NCI-H446 (cell line): ENCODE measurements around the gene PLOD2.

Experiments
- DNase-seq, 2 experiments: peaks; one replicate each; lab custom pipeline; 2025; lab: John Stamatoyannopoulos, UW

PLOD2 gene

DNA sequence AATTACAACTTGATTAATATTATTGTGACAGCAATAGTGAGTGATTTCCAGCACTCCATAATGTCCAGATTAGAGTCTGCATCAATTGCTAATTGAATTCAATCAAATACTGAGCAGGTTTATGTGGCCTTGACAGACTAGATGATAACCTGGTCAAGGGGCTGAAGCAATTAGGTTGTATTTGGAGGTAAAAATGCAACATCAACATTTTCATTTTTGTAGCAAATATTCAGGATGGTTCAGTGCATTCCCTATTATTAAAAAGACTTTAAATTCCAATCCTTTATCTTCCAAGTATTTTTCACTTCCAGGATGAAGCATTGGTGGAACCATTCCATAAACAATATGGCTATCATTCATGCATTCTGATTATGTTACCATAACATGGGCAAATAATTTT is 120.4 kb downstream of the PLOD2 start:
- DNase-seq, result no peak

DNA sequence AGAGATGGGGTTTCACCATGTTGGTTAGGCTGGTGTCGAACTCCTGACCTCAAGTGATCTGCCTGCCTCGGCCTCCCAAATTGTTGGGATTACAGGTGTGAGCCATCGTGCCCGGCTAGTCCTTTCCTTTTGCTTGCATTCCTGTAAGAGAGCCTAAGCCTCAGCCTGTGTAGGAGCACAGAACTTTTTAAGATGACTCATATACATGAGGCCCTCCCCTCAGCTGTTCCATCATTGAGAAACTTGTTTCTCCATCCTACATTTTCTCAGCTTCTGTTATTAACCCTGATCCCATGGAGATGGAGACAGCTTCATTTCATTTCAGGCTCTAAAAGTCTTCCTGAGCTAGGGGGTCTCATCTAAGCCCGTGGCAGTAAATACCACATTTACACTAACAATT is 123.3 kb downstream of the PLOD2 start:
- no peak for DNase-seq

DNA sequence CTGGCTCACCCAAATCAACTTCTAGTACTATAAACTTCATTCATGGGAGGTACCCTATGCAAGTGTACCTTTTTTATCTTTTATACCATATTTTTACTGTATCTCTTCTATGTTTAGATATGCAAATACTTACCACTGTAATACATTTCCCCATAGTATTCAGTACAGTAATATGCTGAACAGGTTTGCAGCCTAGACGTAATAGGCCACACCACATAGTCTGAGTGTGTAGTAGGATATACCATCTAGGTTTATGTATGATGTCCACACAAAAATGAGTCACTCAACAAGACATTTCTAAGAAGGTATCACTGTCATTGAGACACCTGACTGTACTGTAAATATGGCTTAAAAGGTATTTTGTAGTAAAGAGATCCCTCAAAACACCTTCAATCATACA is 124.7 kb downstream of the PLOD2 start:
- DNase-seq, result no peak

DNA sequence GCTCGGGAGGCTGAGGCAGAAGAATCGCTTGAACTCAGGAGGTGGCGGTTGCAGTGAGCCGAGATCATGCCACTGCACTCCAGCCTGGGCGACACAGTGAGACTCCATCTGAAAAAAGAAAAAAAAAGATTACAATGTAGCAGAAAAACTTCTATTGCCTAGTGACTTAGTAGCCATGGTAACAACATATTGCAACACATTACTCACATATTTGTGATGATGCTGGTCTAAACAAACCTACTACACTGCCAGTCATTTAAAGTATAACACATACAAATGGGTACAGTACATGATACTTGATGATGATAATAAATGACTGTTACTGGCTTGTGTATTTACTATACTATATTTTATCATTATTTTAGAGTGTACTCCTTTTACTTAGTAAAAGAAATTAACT is 125.6 kb downstream of the PLOD2 start:
- no peak for DNase-seq

DNA sequence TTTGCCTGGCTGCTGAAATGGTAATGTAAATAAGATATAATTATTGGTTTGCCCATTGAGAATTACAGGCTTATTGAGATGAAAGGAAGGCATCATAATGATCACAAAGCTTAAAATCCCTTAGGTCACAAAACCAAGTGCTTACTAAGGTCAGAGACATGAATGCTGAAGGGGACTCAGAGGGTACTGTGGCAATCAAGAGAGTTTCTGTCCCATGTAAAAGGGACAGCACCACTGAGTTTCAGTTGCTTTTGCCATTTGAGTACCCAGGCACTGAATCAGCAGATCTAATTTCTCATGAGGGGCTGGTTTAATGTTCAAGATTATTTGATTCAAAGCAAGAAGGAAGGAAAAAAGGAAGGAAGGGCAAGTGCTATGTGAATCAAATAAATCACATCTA is 127.0 kb downstream of the PLOD2 start:
- no peak for DNase-seq

DNA sequence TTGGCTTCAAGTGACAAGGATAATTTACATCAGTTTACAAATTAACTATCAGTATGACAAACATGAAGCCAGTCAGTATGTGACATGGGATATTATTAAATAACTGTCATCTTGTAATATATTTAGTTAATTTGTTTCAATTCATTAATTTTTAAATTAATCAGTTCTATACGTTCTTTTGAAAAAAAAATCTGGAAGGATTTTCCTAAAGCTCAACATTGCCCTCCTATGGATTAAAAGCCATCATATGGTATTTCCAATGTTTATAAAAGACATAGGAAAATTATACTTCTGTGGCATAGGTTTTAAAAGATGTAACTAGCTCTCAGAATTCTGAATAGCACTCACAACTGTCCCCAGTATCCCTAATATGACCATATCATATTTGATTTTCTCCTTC is 134.4 kb downstream of the PLOD2 start:
- DNase-seq, result no peak

DNA sequence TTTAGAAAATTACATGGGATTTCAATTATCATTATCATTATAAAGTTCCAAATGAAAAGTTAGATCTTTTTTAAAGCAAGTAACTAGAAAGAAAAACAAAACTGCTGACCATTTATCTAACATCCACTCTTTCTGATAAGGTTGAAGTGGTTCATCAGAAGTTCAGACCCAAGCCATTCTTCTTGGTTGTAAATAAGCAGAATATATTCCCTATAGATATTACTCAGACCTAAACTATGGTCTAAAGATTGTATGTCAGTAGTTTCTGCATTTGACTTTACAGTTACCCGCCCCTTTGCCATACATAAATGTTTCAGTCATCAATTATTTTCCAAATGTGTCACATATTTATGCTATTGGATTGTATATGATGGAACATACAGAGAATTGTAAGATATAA is 136.7 kb downstream of the PLOD2 start:
- no peak for DNase-seq

DNA sequence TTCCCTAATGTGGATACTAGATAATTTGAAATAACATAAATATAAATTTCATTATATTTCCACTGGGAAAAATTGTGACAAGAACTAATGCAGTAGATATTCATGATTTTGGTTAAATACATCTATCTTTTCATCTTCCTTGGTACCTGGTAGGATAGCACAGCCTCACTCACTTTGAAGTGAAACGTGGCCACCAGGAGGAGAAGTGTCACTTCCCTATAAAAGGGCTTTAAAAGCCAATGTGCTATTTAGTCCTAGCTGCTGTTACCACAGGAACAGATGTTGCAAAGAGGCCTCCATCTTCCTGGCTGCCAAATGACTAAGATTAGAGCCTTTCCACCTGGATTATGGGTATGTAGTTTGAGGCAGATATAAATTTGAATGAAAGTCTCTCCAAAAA is 140.0 kb downstream of the PLOD2 start:
- no peak for DNase-seq

DNA sequence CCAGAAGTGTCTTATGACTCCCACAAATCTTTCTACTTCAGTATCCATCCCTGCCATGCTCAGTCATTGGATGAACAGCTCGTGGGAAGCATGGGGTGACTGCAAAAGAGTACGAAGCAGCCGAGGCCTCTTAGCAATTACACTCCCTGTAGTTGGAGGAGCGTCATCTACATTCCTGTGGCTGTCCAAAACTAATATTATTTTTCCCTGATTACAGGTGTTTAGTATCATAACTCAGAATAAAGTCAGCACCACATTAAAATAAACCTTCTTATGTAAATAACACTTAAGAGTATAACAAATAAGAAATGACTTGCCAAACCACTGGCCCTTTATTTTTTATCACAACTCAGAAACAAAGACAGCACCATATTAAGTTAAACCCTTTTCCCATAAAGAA is 141.5 kb downstream of the PLOD2 start:
- no peak for DNase-seq
